Measurements from ENCODE around the gene RNLS.

GRCh38 chr10:88542522-88542921, 40.6 kb downstream of the RNLS start:
- TF ChIP-seq CTCF (IDR thresholded peaks at IDR 0.05) (no peak), POLR2A (IDR thresholded peaks at IDR 0.05) (no peak)

Data from tibial nerve (tissue), 3 donors.